ENCODE data around the gene SPATA20.

Gene SPATA20

GRCh38 chr17:50539762-50540559 is 7.0 kb upstream of the SPATA20 start:
- DNase-seq (ENCODE audit: low read depth in 2 of 2), result no peak

- DNase-seq (ENCODE audit: low read depth in 2 of 2), result no peak
Measured at GRCh38 chr17:50540560-50541401, 6.2 kb upstream of the SPATA20 start.

GRCh38 chr17:50541402-50541715 is 5.6 kb upstream of the SPATA20 start:
- no peak for DNase-seq (ENCODE audit: low read depth in 2 of 2)

DNA sequence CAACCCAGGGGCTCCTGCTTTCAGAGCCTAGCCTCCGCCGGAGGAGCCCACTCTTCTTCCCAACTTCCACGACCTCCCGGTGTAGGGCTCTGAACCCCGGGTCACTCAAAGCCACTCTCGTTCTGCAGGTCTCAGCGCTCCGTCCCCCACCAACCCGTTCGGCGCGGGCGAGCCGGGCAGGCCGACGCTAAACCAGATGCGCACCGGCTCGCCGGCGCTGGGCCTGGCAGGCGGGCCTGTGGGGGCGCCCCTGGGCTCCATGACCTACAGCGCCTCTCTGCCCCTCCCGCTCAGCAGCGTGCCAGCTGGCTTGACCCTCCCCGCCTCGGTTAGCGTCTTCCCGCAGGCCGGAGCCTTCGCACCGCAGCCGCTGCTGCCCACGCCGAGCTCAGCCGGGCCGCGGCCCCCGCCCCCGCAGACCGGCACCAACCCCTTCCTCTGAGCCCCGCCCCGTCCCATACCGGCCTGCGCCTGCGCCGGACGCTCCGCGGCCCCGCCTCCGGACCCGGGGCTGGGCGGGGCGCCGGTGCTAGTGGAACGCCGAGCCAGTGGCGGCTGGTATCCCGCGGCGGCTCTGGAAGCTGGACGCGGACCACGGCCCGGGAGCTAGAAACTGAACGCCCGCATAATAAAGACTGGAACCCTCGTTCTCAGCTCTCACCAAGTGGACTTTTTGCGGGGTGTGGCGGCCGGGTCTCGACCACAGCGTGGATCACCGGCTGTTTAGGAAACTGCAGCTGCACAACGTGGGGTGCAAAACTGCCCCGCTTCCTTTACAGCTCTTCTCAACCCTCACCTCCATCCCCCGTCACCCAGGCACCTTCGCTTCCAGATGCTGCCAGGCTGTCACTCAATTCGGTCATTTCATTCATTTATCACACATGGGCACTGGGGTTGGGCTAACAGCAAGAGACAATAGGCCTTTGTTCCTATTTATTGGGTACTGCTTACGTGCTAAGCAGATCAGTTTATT is 5.0 kb upstream of the SPATA20 start:
- peak; percentile 56 to 80 for DNase-seq (ENCODE audit: low read depth in 2 of 2)

DNA sequence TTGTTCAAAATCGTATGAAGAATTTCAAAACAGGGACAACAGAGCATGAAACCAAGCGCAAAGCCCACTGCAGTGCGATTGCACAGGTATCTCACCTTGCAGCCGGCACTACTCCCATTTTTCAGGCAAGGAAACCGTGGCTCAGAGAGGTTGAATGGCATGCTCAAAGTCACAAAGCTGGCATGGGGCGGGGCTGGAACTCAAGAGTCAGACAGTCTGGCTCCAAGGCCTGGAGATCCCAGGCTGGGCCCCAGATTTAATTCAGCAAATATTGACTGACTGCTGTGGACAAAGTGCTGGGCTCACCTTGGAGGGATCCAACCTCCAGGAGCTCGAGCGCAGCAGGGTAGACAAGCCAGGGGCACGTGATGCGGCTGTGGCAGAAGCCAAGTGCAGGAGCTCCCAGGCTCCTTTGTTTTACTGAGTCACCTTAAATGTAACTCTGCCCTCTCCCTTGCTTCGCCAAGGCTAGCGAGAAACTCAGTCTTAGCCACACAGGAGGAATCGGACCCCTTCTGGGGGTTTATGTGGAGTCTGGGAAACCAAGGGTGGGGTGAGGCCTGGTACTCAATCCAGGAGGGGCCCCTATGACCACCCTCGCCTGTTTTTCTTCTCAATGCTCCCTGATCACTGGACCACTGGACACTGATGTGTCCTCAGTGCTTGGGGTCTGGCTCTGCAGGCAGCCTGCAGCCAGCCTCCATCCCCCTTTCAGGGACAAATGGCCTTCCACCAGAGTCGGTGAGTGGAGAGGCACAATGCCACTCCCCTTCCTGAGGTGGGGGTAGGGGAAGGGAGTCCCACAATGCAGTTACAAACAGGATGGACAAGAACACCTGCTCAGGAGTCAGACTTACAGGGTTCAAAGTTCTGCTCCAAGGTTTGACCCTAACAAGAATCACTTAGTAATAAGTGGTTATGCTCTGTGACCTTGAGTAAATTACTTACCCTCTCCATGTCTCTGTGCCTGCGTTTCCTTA is 3.9 kb upstream of the SPATA20 start:
- DNase-seq (ENCODE audit: low read depth in 2 of 2), result no peak

- no peak for DNase-seq (ENCODE audit: low read depth in 2 of 2)
Measured at GRCh38 chr17:50544516-50544915, 2.5 kb upstream of the SPATA20 start.

GRCh38 chr17:50545311-50545710 is 1.7 kb upstream of the SPATA20 start:
- DNase-seq (ENCODE audit: low read depth in 2 of 2), result no peak

GRCh38 chr17:50546701-50547034 is 306 bp upstream of the SPATA20 start:
- DNase-seq (ENCODE audit: low read depth in 2 of 2), result no peak

GRCh38 chr17:50547736-50548083 is 736 bp downstream of the SPATA20 start:
- no peak for DNase-seq (ENCODE audit: low read depth in 2 of 2)

DNA sequence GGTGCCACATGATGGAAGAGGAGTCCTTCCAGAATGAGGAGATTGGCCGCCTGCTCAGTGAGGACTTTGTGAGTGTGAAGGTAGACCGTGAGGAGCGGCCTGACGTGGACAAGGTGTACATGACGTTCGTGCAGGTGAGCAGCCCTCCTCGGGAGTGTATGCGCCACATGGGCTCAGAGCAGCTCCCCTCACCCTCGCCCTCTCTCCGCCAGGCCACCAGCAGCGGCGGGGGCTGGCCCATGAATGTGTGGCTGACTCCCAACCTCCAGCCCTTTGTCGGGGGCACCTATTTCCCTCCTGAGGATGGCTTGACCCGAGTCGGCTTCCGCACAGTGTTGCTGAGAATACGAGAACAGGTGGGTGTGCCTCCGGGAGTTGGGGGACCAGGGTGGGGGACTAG is 1.9 kb downstream of the SPATA20 start:
- DNase-seq (ENCODE audit: low read depth in 2 of 2), result no peak

DNA sequence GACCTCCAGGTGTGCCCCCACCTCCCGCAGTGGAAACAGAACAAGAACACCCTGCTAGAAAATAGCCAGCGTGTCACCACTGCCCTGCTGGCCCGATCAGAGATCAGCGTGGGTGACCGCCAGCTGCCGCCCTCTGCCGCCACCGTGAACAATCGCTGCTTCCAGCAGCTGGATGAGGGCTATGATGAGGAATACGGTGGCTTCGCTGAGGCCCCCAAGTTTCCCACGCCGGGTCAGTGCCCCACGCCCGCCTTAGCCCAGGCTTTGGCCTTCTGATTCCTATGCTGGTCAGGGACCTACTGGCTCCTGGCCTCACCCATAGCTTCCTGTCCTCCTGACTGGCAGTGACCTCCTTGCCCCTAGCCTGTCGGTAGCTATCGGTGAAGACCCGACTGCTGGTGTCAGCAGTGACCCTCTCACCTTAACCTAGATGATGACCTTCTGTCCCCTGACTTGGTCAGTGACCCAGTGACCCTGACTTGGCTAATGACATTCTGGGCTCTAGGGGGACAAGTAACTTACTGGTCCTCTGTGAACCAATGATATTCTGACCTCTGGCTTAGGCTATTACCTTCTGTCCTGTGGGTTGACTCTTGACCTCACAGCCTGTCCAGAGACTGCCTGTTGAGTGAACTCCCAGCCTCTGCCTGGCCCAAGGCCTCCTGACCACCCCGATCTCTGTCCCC is 2.4 kb downstream of the SPATA20 start:
- DNase-seq (ENCODE audit: low read depth in 2 of 2), result no peak

- no peak for DNase-seq (ENCODE audit: low read depth in 2 of 2)
Measured at GRCh38 chr17:50549969-50550368, 3.0 kb downstream of the SPATA20 start.

GRCh38 chr17:50550661-50551432 is 3.9 kb downstream of the SPATA20 start:
- no peak for DNase-seq (ENCODE audit: low read depth in 2 of 2)

- no peak for DNase-seq (ENCODE audit: low read depth in 2 of 2)
Measured at GRCh38 chr17:50551433-50551815, 4.5 kb downstream of the SPATA20 start.

DNA sequence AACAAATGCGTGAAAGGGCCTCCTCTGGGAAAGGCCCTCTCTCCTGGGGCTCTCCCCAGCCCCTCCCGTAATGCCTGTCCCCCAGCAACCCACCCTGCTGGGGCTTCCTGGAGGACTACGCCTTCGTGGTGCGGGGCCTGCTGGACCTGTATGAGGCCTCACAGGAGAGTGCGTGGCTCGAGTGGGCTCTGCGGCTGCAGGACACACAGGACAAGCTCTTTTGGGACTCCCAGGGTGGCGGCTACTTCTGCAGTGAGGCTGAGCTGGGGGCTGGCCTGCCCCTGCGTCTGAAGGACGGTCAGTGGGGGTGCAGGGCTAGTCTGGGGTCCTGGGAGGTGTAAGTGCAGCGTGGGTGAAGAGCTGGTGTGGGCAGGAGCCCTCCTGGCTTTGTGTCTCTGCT is 4.9 kb downstream of the SPATA20 start:
- no peak for DNase-seq (ENCODE audit: low read depth in 2 of 2)

GRCh38 chr17:50554201-50554600 is 7.2 kb downstream of the SPATA20 start:
- no peak for DNase-seq (ENCODE audit: low read depth in 2 of 2)

DNA sequence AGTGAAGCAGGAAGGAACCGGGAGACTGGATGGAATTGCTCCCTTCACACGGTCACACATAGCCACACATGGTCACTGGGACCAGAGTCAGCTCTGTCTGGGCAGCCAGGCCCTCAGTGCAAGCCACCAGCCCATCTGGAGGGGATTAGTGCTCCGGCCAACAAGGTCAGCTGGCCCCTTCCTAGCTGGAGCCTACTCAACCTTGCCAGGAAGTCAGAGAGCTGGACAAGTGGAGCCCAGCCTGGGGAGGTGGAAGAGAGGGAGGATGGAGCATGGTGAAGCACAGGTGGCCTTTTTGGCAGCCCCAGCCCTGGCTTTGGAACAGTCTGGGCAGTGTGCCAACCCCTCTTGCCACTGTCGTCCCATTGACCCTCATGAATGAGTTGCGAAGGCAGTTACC is 9.8 kb downstream of the SPATA20 start:
- DNase-seq (ENCODE audit: low read depth in 2 of 2), result no peak

GRCh38 chr17:50557630-50558029 is 10.7 kb downstream of the SPATA20 start:
- DNase-seq (ENCODE audit: low read depth in 2 of 2), result no peak

DNA sequence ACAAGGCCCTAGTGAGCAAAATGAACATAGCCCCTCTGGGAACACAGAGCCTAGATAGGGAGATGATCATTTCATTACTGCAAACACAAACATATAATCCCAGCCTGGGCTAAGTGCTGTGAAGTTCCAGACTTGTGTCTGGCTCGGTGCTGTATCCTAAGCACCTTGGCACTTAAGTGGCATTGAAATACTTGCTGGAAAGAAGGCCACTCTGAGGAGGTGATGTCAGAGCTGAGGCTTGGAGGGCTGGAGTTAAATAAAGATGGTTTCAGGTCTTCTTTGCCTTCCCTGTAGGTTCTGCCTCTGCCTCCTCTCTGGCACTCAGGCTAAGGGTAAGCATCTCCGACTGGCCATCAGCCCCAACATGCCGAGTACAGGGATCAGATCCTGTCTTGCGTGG is 11.1 kb downstream of the SPATA20 start:
- no peak for DNase-seq (ENCODE audit: low read depth in 2 of 2)

- DNase-seq (ENCODE audit: low read depth in 2 of 2), result no peak
Measured at GRCh38 chr17:50558581-50558940, 11.6 kb downstream of the SPATA20 start.
